Aorta (tissue), 5 donors: Measurements from ENCODE around the gene SGMS2. TPM values are rescaled to one million over a fixed set of nuclear protein-coding genes. Genes with fewer than 3 reads are reported as not detected.

Source experiments
- ATAC-seq: fragments of 200-7000 bp; cut with Tn5 transposase; one replicate; pipeline ENCODE4 v1.9.1; 2022; ENCODE audit warnings: moderate library complexity; ENCODE audit not compliant: low FRiP score
- DNase-seq, 2 donors: peaks; one replicate each; pipeline ENCODE4 v3.0.0-alpha.2; 2020
- H3K27ac ChIP-seq, 2 donors: one replicate each; pipeline ENCODE4 v1.5.1; 2013; ENCODE audit warnings: low read length in 2 of 2, mild to moderate bottlenecking in 2 of 2, moderate library complexity in 2 of 2, control low read depth in 1 of 2, inconsistent platforms in 1 of 2, low read depth in 1 of 2
- H3K27me3 ChIP-seq, 2 donors: one replicate each; pipeline ENCODE4 v1.6.1; 2013; ENCODE audit warnings: control low read depth in 1 of 2, low read length in 1 of 2, mild to moderate bottlenecking in 1 of 2, moderate library complexity in 1 of 2; ENCODE audit not compliant: insufficient read depth in 2 of 2, control insufficient read depth in 1 of 2
- H3K36me3 ChIP-seq, 2 donors: one replicate each; pipeline ENCODE4 v1.6.1; 2013; ENCODE audit warnings: control low read depth in 1 of 2, low read length in 1 of 2, mild to moderate bottlenecking in 1 of 2; ENCODE audit not compliant: insufficient read depth in 2 of 2, control insufficient read depth in 1 of 2
- H3K4me1 ChIP-seq, 2 donors: one replicate each; pipeline ENCODE4 v1.6.1; 2013; ENCODE audit warnings: low read length in 2 of 2, control low read depth in 1 of 2, mild to moderate bottlenecking in 1 of 2, moderate library complexity in 1 of 2; ENCODE audit not compliant: insufficient read depth in 2 of 2, control insufficient read depth in 1 of 2
- H3K4me3 ChIP-seq, 2 donors: one replicate each; pipeline ENCODE4 v1.5.1; 2013; ENCODE audit warnings: low read length in 2 of 2, control low read depth in 1 of 2, mild to moderate bottlenecking in 1 of 2
- H3K9me3 ChIP-seq: one replicate; pipeline ENCODE4 v1.6.1; 2013; ENCODE audit warnings: mild to moderate bottlenecking, low read length; ENCODE audit not compliant: control insufficient read depth
- WGBS, 2 donors: extraction: QIAGEN DNeasy Blood & Tissue Kit; methylation state at CpG; one replicate each; pipeline ENCODE4 v1.1.7; 2013; 5-methylcytosine and 5-hydroxymethylcytosine counted together
- intact Hi-C, 2 donors: fragments of 100-400 bp; cut with DNase I; formaldehyde crosslinking; loops; one replicate each; pipeline versions ENCODE4 v1.14.2 to v1.15.0; 2022
- polyA plus RNA-seq, 2 donors: library from polyadenylated mRNA; stranded (reverse); fragments of 200-250 nt; gene quantifications; one replicate each; pipeline ENCODE4 v1.2.3, GENCODE V29; 2013
- total RNA-seq, 2 donors: library from RNA; stranded (reverse); fragmentation: NEBNext Ultra II Directional; extraction: Animal tissue kit (Norgen Biotek cat#: 25700); gene quantifications; one replicate each; pipeline ENCODE4 v1.2.1, GENCODE V29; 2021
- donor health status: healthy with polysubstance abuse.
- donor health status: Bipolar disorder and iron deficiency.
- donor health status: DM: no; HTN: no; CAD: no.
- donor health status: DM: no; HTN: no; CAD: no.
- donor health status: DM: yes; HTN: yes; CAD: no.

The SGMS2 gene
- total and polyA plus RNA-seq, 4 donors = 4.3 to 50.2 (median 24.5) TPM

GRCh38 chr4:107823870-107824349, 822 bp upstream of the SGMS2 start:
- H3K27me3 ChIP-seq = no peaks in the 10 kb centered on the region
- no peaks in the 10 kb centered on the region for H3K36me3 ChIP-seq
- H3K27ac ChIP-seq = peak overlapping the region; percentile 67 to 93
- peak overlapping the region; percentile 46 to 96 for H3K4me3 ChIP-seq
- intact Hi-C loops = loop anchor here in 1 of 2 donors (1.0 to 10.0 kb wide), 3 partner anchors 69 to 99 kb away; partner anchors contain the start of gene PAPSS1
- H3K4me1 ChIP-seq = no peaks in the 10 kb centered on the region
- ATAC-seq (peak; percentile 67), DNase-seq (no peak)
- 23% methylated on average over 11 of the region's 11 CpGs for WGBS, 2 donors
- H3K9me3 ChIP-seq = no peaks in the 10 kb centered on the region

- 0% methylated on average over 24 to 39 of the region's 39 CpGs for WGBS, 2 donors
- Histone ChIP-seq H3K27ac (peak overlapping the region; percentile 79 to 84), H3K4me1 (no peaks in the 10 kb centered on the region), H3K27me3 (no peaks in the 10 kb centered on the region), H3K36me3 (no peaks in the 10 kb centered on the region), H3K9me3 (no peaks in the 10 kb centered on the region), H3K4me3 (peak overlapping the region; percentile 46 to 96)
- ATAC-seq = peak; percentile 73
- DNase-seq = peak in 1 of 2 donors; percentile 47
- intact Hi-C loops = loop anchor here in 1 of 2 donors (5.0 to 10.0 kb wide), 4 partner anchors 70 to 167 kb away; partner anchors contain the start of gene PAPSS1
Observed at GRCh38 chr4:107825072-107825824, 516 bp downstream of the SGMS2 start.

- no peak for DNase-seq
- no peak overlapping the region for H3K27ac ChIP-seq
- H3K4me3 ChIP-seq = peak overlapping the region; percentile 4 to 96
- no peak for ATAC-seq
- no peaks in the 10 kb centered on the region for H3K27me3 ChIP-seq
- H3K9me3 ChIP-seq = no peaks in the 10 kb centered on the region
- H3K36me3 ChIP-seq = no peaks in the 10 kb centered on the region
- intact Hi-C loops = loop anchor here in 1 of 2 donors (5.0 to 10.0 kb wide), 4 partner anchors 72 to 166 kb away; partner anchors contain the start of gene PAPSS1
- no peaks in the 10 kb centered on the region for H3K4me1 ChIP-seq
- WGBS, 2 donors = 60 to 66% methylated on average over 5 of the region's 5 CpGs
Observed at GRCh38 chr4:107826421-107826980, 1.8 kb downstream of the SGMS2 start.

GRCh38 chr4:107828315-107829090, 3.8 kb downstream of the SGMS2 start:
- Histone ChIP-seq H3K27ac (no peak overlapping the region), H3K27me3 (no peaks in the 10 kb centered on the region)
- 86 to 89% methylated on average over 6 of the region's 6 CpGs for WGBS, 2 donors

GRCh38 chr4:107831140-107831539, 6.4 kb downstream of the SGMS2 start:
- no peak overlapping the region for H3K4me3 ChIP-seq
- H3K9me3 ChIP-seq = peaks cover 3% of the 10 kb centered on the region
- no peaks in the 10 kb centered on the region for H3K27me3 ChIP-seq
- H3K27ac ChIP-seq = no peak overlapping the region
- DNase-seq = no peak
- H3K36me3 ChIP-seq = no peaks in the 10 kb centered on the region
- no peak for ATAC-seq
- intact Hi-C loops = no loop called here
- WGBS, 2 donors = 96 to 99% methylated on average over 4 of the region's 4 CpGs
- H3K4me1 ChIP-seq = peaks cover 0 to 3% of the 10 kb centered on the region in 2 donors

More at GRCh38 chr4:107828315-107829090, 3.8 kb downstream of the SGMS2 start:
- no peak overlapping the region for H3K4me3 ChIP-seq
- H3K36me3 ChIP-seq = no peaks in the 10 kb centered on the region
- no peak for ATAC-seq
- peaks cover 0 to 1% of the 10 kb centered on the region in 2 donors for H3K4me1 ChIP-seq
- no peak for DNase-seq
- no peaks in the 10 kb centered on the region for H3K9me3 ChIP-seq
- intact Hi-C loops = loop anchor here in 1 of 2 donors (5.0 to 10.0 kb wide), 4 partner anchors 74 to 164 kb away; partner anchors contain the start of gene PAPSS1

- no peak for ATAC-seq
- WGBS, 2 donors = 96 to 98% methylated on average over 2 of the region's 2 CpGs
- intact Hi-C loops = no loop called here
- H3K4me3 ChIP-seq = no peak overlapping the region
- H3K4me1 ChIP-seq = peaks cover 0 to 3% of the 10 kb centered on the region in 2 donors
- H3K36me3 ChIP-seq = no peaks in the 10 kb centered on the region
- no peak for DNase-seq
- H3K9me3 ChIP-seq = peaks cover 3% of the 10 kb centered on the region
- H3K27me3 ChIP-seq = no peaks in the 10 kb centered on the region
- H3K27ac ChIP-seq = no peak overlapping the region
Observed at GRCh38 chr4:107832275-107832807, 7.6 kb downstream of the SGMS2 start.

GRCh38 chr4:107834241-107834794, 9.6 kb downstream of the SGMS2 start:
- peaks cover 0 to 5% of the 10 kb centered on the region in 2 donors for H3K4me1 ChIP-seq
- H3K27ac ChIP-seq = no peak overlapping the region
- DNase-seq = no peak
- intact Hi-C loops = no loop called here
- no peak overlapping the region for H3K4me3 ChIP-seq
- H3K9me3 ChIP-seq = peaks cover 3% of the 10 kb centered on the region
- H3K36me3 ChIP-seq = no peaks in the 10 kb centered on the region
- no peak for ATAC-seq
- WGBS, 2 donors = 71 to 76% methylated on average over 1 of the region's 1 CpG
- H3K27me3 ChIP-seq = no peaks in the 10 kb centered on the region

GRCh38 chr4:107835406-107835805, 10.7 kb downstream of the SGMS2 start:
- Histone ChIP-seq H3K27ac (no peak overlapping the region), H3K4me3 (no peak overlapping the region)
- intact Hi-C loops = no loop called here

More at GRCh38 chr4:107835406-107835805, 10.7 kb downstream of the SGMS2 start:
- Histone ChIP-seq H3K36me3 (no peaks in the 10 kb centered on the region), H3K9me3 (peaks cover 3% of the 10 kb centered on the region), H3K4me1 (peaks cover 0 to 5% of the 10 kb centered on the region in 2 donors), H3K27me3 (no peaks in the 10 kb centered on the region)
- 61 to 64% methylated on average over 5 of the region's 5 CpGs for WGBS, 2 donors
- DNase-seq = no peak
- ATAC-seq = no peak
